Measurements from ENCODE around the gene GP1BB.

GP1BB gene

GRCh38 chr22:19742160-19743066 is 19.1 kb downstream of the GP1BB start:
- no peak for DNase-seq

GRCh38 chr22:19743081-19743480 is 19.7 kb downstream of the GP1BB start:
- DNase-seq: no peak

- no peak for DNase-seq
These were observed 20.3 kb downstream of the GP1BB start for GRCh38 chr22:19743651-19744050.

GRCh38 chr22:19744350-19745006 is 21.1 kb downstream of the GP1BB start:
- no peak for DNase-seq

GRCh38 chr22:19745155-19746101 is 22.1 kb downstream of the GP1BB start:
- DNase-seq: no peak

GRCh38 chr22:19746726-19747125 is 23.4 kb downstream of the GP1BB start:
- DNase-seq: no peak

- DNase-seq: no peak
These were observed 24.2 kb downstream of the GP1BB start for GRCh38 chr22:19747551-19747950.

GRCh38 chr22:19748139-19748538 is 24.8 kb downstream of the GP1BB start:
- DNase-seq: no peak

GRCh38 chr22:19748991-19749664 is 25.8 kb downstream of the GP1BB start:
- DNase-seq: no peak

- DNase-seq: no peak
These were observed 26.5 kb downstream of the GP1BB start for GRCh38 chr22:19749876-19750275.

- no peak for DNase-seq
These were observed 27.5 kb downstream of the GP1BB start for GRCh38 chr22:19750507-19751490.

GRCh38 chr22:19751497-19752245 is 28.3 kb downstream of the GP1BB start:
- DNase-seq: no peak

- DNase-seq: no peak
These were observed 29.9 kb downstream of the GP1BB start for GRCh38 chr22:19753090-19753842.

- no peak for DNase-seq
These were observed 30.8 kb downstream of the GP1BB start for GRCh38 chr22:19753996-19754700.

- no peak for DNase-seq
These were observed 31.4 kb downstream of the GP1BB start for GRCh38 chr22:19754701-19755144.

GRCh38 chr22:19755145-19755710 is 31.9 kb downstream of the GP1BB start:
- DNase-seq: no peak

- DNase-seq: no peak
These were observed 32.5 kb downstream of the GP1BB start for GRCh38 chr22:19755722-19756287.
